Stimulated activated CD8-positive, alpha-beta memory T cell treated with anti-CD3 and anti-CD28 coated beads, Interleukin-7, amount 100 ng/mL, for 24 hours (primary cell): ENCODE results near the gene KRTAP4-8.
"Not testable (repeated sequence)": the region's sequence is repeated elsewhere in the genome, so short reads cannot be mapped to it uniquely, and the experiment has no call there.

Experiments used
- DNase-seq: peaks from one replicate; pipeline ENCODE4 v3.0.0-alpha.2; 2020; ENCODE audit warnings: low read depth

KRTAP4-8 gene

DNA sequence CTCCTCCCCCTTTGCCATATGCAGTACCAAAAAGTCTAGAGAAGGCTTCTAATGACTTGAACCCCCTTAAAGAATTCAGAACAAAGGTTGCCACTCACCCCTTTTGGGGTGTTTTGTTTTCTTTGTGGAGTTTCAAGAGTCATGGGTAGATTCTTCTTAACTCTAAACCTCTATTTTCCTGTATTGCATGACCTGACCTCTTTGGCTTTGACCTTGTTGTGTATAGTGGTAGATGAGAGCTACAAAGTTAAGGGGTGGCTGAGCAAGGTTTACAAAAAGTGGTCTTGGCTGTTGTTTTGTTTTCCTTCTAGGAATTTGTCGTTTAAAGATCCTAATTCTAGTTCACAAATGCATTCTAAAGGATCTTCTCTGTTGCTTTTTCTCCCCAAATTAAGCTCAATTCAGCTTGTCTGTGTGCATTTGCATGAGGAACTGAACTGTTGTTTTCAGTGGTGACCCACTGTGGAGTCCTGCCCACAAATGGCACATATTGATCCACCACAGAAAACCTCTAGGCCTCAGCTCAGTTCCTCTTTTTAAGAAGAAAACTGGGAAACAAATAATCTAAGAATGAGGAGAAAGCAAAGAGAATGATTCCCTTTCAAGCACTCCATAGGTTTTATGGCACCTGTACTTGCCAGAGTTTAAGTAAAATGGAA is 10.9 kb upstream of the KRTAP4-8 start:
- DNase-seq: not testable (repeated sequence)

DNA sequence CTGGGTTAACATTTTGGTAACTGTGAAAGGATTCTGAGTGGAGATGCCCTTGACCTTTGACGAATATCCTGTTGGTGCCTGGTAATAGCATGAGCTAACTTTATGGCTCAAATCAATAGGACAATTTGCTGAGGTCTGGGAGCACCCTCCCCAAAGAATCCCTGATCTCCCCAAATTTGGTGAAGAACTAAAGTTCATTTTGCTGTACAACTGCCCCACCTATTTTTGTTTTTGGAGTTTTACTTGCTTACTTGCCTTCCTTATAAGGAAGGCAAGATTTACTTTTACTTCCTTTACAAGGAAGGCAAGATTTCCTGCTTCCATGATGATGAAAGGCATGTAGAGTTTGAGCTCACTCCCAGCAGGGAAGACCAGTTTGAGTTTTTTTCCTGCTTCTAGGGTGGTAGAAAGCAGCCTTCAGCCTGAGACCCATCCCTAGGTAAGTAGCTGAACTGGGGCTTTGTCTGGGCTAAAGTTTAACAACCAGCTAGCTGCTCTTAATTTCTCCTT is 10.1 kb upstream of the KRTAP4-8 start:
- DNase-seq: no peak

DNA sequence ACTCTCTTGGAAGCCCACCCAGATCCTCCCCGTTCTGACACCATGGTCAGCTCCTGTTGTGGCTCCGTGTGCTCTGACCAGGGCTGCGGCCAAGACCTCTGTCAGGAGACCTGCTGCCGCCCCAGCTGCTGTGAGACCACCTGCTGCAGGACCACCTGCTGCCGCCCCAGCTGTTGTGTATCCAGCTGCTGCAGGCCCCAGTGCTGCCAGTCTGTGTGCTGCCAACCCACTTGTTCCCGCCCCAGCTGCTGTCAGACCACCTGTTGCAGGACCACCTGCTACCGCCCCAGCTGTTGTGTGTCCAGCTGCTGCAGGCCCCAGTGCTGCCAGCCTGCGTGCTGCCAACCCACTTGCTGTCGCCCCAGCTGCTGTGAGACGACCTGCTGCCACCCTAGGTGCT is 7.4 kb upstream of the KRTAP4-8 start, which contains the start of gene KRTAP4-9:
Gene KRTAP4-9 (plus strand): TSS at position 43 of the 400 bp plus-strand sequence. CDS start 0 bp downstream, at position 43.
- DNase-seq: not testable (repeated sequence)

DNA sequence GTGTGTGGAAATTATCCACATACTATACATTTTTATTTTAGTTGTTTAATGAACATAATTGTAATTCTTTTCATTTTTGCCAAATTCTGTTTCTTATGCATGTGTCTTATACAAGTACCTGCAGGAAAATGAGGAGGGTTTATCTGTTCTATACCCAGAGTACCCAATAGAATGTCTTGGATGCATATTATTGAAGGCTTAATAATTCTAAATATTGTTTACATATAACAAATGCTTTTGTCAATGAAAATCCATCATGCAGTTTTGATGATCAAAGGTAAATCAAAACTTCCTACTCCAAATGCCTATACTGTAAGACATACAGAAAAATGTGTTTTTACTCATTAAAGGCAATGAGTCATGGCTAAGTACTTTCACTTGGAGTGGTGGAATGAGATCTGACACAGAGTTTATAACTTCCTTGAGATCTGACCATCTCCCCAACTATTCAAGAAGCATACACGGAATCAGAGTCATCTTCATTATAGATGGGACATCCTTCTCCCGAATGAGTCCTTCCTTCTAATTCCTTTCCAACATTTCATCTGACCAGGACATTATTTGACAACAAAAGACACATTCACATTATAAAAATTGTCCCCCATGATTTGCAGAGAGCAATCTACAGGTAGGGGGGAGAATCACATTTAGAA is 6.6 kb upstream of the KRTAP4-8 start:
- not testable (repeated sequence) for DNase-seq

DNA sequence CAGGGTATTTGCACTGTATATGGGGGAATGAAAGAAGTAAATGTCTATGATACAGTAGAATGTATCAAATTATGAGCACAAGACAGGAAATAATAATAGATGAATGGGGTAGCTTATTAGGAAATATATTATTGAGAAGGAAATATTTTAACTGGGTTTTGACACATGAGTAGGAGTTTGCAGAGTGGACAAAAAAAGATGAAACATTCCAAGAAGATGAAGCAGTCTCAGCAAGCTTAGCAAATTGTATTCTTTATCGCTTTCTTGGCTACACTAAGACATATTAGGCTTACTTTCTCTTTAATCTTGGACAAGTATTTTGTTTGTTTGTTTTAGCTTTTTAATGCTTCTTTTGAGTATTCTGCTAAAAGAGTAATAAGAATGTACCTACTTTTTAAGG is 6.0 kb upstream of the KRTAP4-8 start:
- DNase-seq: no peak

DNA sequence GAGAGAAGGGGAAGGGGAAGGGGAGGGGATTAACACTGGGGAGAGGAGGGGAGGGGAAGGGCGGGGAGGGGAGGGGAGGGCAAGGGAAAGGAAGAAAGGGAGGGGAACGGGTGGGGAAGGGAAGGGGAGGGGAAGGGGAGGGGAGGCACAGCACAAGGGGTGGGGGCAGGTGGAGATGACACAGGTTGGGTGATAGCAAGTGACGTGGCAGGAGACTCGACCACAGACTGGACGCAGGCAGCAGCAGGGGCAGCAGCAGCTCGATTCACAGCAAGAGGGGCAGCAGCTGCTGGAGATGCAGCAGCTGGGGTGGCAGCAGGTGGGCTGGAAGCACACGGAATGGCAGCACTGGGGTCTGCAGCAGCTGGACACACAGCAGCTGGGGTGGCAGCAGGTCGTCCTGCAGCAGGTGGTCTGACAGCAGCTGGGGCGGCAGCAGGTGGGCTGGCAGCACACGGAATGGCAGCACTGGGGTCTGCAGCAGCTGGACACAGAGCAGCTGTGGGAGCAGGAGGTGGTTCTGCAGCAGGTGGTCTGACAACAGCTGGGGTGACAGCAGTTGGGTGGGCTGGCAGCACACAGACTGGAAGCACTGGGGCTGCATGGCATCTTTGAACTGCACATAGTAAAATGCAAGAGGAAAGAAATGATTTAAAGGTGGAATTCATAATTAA is 3.8 kb upstream of the KRTAP4-8 start, which contains the start of gene KRTAP4-16:
Gene KRTAP4-16 (minus strand): TSS at position 624 of the 674 bp plus-strand sequence. CDS start 0 bp downstream, at position 624.
- no peak for DNase-seq

DNA sequence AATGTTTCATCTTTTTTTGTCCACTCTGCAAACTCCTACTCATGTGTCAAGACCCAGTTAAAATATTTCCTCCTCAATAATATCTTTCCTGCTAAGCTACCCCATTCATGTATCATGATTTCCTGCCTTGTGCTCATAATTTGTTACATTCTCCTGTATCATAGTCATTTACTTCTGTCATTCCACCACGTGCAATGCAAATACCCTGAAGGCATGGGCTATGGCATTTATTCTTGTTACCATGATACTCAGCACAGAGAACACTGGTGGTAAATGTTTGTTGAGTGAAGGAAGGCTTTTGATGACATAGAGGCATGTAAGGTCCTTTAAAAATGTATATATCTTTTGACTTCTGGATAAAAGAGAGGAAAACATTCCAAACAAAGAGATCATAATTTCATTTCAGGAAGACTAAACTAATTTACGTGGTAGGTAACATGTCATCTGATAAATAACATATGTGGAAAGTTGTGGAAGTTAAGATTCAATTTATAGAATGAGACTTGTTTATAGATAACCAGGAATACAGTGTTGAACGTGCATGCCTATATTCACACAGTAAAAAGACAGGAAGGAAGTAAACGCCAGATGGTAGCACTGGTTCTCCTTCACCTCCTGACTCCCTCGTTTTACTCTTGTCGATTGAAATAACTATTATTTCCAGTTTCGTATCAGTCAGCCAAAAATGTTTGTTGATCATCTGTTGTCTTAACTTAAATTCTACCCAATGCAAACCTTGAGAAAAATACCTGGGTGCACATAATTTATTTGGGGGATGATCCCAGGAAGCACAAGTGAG is 1.9 kb upstream of the KRTAP4-8 start:
- not testable (repeated sequence) for DNase-seq

DNA sequence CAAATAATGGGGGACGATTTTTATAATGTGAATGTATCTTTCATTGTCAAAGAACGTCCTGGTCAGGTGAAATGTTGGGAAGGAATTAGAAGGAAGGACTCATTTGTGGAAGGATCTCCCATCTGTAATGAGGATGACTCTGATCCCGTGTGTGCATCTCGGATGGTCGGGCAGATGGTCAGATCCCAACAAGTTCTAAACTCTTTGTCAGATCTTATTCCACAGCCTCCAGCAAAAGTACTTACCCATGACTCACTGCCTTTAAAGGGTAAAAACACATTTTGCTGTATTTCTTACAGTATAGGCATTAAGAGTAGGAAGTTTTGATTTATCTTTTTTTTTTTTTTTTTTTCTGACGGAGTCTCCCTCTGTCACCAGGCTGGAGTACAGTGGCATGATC is 539 bp upstream of the KRTAP4-8 start:
- DNase-seq: no peak

DNA sequence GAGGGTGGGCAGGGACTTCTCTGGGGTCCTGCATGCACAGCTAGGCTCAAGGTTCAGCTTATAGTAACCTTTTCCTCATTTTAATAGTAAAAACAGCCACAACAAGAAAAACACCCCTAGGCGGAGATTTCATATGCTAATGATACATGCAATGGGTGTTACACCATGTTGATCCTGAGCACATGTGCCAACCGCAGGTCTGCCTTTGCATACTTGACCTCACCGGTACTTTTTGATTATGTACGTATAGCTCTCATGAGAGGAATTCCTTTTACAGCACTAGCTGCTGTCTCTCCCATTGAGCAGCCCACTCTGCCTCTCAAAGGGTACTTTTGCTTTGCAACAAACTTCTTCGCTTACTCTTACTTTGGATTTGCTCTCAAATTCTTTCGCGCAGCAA is 1.9 kb downstream of the KRTAP4-8 start:
- DNase-seq: no peak

DNA sequence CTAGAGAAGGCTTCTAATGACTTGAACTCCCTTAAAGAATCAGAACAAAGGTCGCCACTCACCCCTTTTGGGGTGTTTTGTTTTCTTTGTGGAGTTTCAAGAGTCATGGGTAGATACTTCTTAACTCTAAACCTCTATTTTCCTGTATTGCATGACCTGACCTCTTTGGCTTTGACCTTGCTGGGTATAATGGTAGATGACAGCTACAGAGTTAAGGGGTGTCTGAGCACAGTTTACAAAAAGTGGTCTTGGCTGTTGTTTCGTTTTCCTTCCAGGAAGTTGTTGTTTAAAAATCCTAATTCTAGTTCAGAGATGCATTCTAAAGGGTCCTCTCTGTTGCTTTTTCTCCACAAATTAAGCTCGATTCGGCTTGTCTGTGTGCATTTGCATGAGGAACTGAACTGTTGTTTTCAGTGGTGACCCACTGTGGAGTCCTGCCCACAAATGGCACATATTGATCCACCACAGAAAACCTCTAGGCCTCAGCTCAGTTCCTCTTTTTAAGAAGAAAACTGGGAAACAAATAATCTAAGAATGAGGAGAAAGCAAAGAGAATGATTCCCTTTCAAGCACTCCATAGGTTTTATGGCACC is 9.1 kb downstream of the KRTAP4-8 start:
- DNase-seq: not testable (repeated sequence)

DNA sequence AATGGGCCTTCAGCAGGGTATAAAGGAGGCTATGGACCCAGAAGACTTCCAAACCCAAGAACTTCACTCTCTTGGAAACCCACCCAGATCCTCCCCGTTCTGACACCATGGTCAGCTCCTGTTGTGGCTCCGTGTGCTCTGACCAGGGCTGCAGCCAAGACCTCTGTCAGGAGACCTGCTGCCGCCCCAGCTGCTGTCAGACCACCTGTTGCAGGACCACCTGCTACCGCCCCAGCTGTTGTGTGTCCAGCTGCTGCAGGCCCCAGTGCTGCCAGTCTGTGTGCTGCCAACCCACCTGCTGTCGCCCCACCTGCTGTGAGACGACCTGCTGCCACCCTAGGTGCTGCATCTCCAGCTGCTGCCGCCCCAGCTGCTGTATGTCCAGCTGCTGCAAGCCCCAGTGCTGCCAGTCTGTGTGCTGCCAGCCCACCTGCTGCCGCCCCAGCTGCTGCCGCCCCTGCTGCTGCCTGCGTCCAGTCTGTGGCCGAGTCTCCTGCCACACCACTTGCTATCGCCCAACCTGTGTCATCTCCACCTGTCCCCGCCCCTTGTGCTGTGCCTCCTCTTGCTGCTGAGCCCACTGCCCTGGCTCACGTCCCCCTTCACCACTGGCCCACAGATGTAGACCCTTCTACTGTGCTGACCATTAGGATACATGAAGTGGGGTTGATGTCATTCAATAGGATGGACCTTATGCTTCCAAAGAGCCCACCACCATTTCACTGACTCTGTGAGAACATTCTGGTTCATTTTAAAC is 13.7 kb downstream of the KRTAP4-8 start, which contains the start of gene KRTAP4-7:
Gene KRTAP4-7 (plus strand): TSS at position 51 of the 757 bp plus-strand sequence. CDS start 57 bp downstream, at position 108.
- not testable (repeated sequence) for DNase-seq

DNA sequence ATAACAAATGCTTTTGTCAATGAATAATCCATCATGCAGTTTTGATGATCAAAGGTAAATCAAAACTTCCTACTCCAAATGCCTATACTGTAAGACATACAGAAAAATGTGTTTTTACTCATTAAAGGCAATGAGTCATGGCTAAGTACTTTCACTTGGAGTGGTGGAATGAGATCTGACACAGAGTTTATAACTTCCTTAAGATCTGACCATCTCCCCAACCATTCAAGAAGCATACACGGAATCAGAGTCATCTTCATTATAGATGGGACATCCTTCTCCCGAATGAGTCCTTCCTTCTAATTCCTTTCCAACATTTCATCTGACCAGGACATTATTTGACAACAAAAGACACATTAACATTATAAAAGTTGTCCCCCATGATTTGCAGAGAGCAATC is 14.5 kb downstream of the KRTAP4-8 start:
- DNase-seq: not testable (repeated sequence)

DNA sequence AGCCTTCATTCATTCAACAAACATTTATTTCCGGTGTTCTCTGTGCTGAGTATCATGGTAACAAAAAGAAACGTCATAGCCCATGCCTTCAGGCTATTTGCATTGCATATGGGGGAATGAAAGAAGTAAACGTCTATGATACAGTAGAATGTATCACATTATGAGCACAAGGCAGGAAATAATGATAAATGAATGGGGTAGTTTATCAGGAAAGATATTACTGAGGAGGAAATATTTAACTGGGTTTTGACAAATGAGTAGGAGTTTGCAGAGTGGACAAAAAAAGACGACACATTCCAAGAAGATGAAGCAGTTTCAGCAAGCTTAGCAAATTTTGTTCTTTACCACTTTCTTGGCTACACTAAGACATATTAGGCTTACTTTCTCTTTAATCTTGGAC is 15.3 kb downstream of the KRTAP4-8 start:
- no peak for DNase-seq

DNA sequence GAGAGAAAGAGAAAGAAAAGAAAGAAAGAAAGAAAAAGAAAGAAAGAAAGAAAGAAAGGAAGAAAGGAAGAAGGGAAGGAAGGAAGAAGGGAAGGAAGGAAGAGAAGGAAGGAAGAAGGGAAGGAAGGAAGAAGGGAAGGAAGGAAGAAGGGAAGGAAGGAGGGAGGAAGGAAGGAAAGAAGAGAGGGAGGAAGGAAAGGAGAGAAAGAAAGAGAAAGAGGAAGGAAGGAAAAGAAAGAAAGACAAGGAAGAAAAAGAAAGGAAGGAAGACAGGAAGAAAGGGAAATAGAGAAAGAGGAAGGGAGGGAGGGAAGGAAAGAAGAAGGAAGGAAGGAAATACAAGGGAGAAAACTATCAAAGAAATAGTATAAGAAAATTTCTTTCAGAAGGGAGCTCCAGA is 21.2 kb downstream of the KRTAP4-8 start:
- DNase-seq: no peak

DNA sequence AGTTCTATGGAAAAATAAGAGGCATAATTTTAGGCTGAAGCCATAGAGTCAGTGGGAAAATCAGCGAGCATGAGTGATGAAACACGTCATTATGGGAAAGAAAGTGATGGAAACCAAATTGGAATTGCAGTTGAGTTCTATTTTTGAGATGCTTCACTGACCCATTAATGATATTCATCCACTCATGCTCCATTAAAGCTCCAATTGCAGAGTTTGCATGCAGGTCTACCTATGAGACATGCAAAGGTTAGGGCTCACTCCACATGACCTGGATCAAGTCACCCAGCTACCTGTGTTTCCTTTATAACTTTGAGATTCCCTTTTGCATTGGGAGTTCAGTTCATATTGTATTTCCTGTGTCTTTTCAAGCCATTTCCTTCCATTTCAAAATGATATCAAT is 24.3 kb downstream of the KRTAP4-8 start:
- no peak for DNase-seq

DNA sequence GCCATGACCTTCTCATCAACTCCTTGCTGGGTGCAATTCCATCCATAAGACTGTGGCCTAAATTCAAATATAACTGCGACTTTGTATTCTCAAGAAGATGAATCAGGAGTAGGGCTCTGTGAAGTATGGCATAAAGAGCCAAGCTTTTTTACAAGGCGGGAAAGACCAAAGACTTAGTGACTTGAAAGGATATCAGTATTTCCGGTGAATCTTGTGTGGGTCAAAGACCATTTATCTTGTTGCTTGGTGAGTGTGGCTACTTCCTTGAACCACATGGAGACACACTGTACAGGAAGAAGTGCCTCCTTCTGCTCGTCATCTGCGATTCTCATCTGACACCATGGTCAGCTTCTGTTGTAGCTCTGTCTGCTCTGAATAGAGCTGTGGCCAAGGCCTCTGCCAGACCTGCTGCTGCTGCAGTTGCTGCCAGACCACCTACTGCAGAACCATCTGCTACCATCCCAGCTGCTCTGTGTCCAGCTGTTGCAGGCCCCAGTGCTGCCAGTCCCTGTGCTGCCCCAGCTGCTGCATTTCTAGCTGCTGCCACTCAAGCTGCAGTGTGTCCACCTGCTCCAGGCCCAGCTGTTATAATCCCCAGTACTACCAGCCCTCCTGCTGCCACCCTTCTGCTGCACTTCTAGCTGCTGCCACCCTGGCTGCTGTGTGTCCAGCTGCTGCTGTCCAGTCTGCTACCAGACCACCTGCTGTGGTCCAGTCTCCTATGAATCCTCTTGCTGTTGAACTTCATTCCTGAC is 26.2 kb downstream of the KRTAP4-8 start:
- DNase-seq: no peak

DNA sequence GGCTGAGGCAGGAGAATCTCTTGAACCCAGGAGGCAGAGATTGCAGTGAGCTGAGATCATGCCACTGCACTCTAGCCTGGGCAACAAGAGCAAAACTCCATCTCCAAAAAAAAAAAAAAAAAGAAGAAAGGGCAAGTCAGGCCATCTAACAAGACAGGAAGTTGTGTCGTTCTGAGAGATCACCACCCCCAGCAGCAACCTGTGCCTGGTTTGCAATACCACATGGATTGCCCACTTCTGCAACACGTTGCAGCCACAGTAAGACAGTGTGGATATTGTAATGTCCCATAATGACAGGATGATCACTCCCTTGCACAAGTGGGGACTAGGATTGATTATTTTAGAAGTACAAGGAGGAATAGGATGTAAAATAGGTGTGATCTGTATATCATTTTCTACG is 28.9 kb downstream of the KRTAP4-8 start:
- DNase-seq: no peak

DNA sequence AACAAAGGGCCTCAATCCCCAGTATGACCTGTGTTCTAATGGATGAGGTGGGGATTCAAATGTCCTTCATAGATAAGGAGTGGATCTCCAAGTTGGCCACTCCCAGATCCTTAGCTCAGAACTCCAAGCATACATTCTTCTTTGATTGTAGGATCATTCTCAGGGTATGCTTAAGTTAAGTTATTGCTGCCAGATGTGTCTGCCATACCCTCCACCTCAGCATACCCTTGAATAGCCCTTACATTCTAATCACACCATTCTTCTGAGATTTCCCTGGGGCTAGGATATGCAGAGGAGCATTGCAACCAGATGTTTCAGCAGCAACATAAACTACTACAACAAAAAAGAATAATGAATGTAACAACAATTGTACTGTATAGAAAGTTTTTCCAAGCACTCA is 30.7 kb downstream of the KRTAP4-8 start:
- DNase-seq: no peak

DNA sequence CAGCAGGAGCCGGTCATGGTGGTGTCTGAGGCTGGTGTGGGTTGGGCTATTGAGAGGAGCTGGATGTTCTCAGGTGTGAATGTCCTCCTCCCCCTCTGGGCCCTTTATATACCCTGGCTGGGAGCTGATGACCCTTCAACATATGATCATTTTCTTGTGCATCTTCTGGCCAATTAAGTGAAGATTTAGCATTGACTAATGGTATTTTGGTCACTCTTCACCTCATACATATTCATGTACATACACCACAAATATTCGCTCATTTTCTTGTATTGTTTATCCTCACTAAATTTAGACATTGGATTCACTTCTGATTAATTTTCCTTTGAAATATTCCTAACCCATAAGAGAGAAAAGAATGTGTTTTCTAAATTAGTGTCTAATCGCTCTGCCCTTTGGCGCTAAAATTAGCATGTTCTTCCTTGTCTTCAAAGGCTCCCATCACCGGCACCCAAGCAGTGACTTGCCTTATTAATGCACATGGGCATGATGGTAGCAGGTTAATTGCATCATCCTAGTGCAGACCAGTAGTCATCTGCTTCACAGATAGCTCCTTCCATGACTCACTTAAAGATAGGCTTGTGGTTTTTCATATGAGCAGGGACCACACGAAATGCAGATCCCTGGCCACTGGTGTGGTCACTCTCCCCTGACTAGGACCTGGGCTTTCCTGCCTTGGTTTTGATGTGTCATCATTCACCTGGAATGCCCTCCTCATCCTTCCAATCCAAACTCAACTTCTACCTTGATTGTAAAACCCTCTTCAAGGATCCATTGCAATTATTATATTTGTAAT is 31.9 kb downstream of the KRTAP4-8 start, which contains the start of gene KRTAP2-4:
Gene KRTAP2-4 (minus strand): TSS at position 51 of the 796 bp plus-strand sequence. CDS start 34 bp downstream, at position 17.
- DNase-seq: no peak
